HG02588 (cell line): ENCODE results near the gene FMR1.

ENCODE experiments used
- ATAC-seq: cut with Tn5 transposase; IDR thresholded peaks from one replicate; pipeline ENCODE4 v1.9.1; 2021; ENCODE audit warnings: mild to moderate bottlenecking, moderate library complexity; ENCODE audit not compliant: unreplicated experiment

The FMR1 gene

GRCh38 chrX:147911192-147912022, at the start of gene FMR1:
FMR1 (plus strand) TSS chrX:147911919; CDS start chrX:147912180, 261 bp downstream.
- peak; percentile 89 for ATAC-seq

GRCh38 chrX:147875866-147876596, 35.7 kb upstream of the FMR1 start:
- ATAC-seq, result peak; percentile 99

- ATAC-seq, result no peak
Observed at GRCh38 chrX:147876849-147877646, 34.7 kb upstream of the FMR1 start.

GRCh38 chrX:147877726-147878125, 34.0 kb upstream of the FMR1 start:
- no peak for ATAC-seq

GRCh38 chrX:147884958-147885357, 26.8 kb upstream of the FMR1 start:
- ATAC-seq, result peak; percentile 71

GRCh38 chrX:147890756-147891155, 21.0 kb upstream of the FMR1 start:
- no peak for ATAC-seq

- ATAC-seq, result no peak
Observed at GRCh38 chrX:147891896-147892295, 19.8 kb upstream of the FMR1 start.

- ATAC-seq, result no peak
Observed at GRCh38 chrX:147893741-147894140, 18.0 kb upstream of the FMR1 start.

- ATAC-seq, result no peak
Observed at GRCh38 chrX:147894366-147894963, 17.3 kb upstream of the FMR1 start.

- ATAC-seq, result no peak
Observed at GRCh38 chrX:147897117-147897516, 14.6 kb upstream of the FMR1 start.

- ATAC-seq, result no peak
Observed at GRCh38 chrX:147898951-147899350, 12.8 kb upstream of the FMR1 start.

GRCh38 chrX:147899379-147900114, 12.2 kb upstream of the FMR1 start:
- no peak for ATAC-seq

- no peak for ATAC-seq
Observed at GRCh38 chrX:147900349-147900748, 11.4 kb upstream of the FMR1 start.

GRCh38 chrX:147901461-147902126, 10.1 kb upstream of the FMR1 start:
- ATAC-seq, result no peak

- ATAC-seq, result no peak
Observed at GRCh38 chrX:147902270-147902669, 9.4 kb upstream of the FMR1 start.

GRCh38 chrX:147908106-147908505, 3.6 kb upstream of the FMR1 start:
- no peak for ATAC-seq

- ATAC-seq, result no peak
Observed at GRCh38 chrX:147910607-147911006, 1.1 kb upstream of the FMR1 start.

- ATAC-seq, result peak; percentile 27
Observed at GRCh38 chrX:147912093-147912801, 528 bp downstream of the FMR1 start.

GRCh38 chrX:147913570-147913969, 1.9 kb downstream of the FMR1 start:
- no peak for ATAC-seq
